OCI-LY1 (cell line): ENCODE data around the gene TSC22D1.

ENCODE experiments used
- EZH2 ChIP-seq: fragments of 200-600 bp; sonication (generic), shearing (Covaris generic); IDR thresholded peaks from 2 replicates; pipeline ENCODE4 v1.8.0; 2017; ENCODE audit warnings: borderline replicate concordance, mixed run types, mild to moderate bottlenecking, antibody characterized with exemption, low read length, moderate library complexity, mixed read lengths
- TF ChIP-seq, protein P1 (sequence below): fragments of 200-600 bp; sonication (generic), shearing (Covaris generic); IDR thresholded peaks from 2 replicates; pipeline ENCODE4 v1.5.1; 2017; ENCODE audit warnings: mild to moderate bottlenecking, antibody characterized with exemption, low read length, moderate library complexity, mixed read lengths

GRCh38 chr13:44425815-44426078, 150.4 kb downstream of the TSC22D1 start:
- TF ChIP-seq, protein P1, sequence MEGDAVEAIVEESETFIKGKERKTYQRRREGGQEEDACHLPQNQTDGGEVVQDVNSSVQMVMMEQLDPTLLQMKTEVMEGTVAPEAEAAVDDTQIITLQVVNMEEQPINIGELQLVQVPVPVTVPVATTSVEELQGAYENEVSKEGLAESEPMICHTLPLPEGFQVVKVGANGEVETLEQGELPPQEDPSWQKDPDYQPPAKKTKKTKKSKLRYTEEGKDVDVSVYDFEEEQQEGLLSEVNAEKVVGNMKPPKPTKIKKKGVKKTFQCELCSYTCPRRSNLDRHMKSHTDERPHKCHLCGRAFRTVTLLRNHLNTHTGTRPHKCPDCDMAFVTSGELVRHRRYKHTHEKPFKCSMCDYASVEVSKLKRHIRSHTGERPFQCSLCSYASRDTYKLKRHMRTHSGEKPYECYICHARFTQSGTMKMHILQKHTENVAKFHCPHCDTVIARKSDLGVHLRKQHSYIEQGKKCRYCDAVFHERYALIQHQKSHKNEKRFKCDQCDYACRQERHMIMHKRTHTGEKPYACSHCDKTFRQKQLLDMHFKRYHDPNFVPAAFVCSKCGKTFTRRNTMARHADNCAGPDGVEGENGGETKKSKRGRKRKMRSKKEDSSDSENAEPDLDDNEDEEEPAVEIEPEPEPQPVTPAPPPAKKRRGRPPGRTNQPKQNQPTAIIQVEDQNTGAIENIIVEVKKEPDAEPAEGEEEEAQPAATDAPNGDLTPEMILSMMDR = no peak
- no peak for TF ChIP-seq EZH2
